ENCODE data around the gene ACTR3.

ACTR3 gene

DNA sequence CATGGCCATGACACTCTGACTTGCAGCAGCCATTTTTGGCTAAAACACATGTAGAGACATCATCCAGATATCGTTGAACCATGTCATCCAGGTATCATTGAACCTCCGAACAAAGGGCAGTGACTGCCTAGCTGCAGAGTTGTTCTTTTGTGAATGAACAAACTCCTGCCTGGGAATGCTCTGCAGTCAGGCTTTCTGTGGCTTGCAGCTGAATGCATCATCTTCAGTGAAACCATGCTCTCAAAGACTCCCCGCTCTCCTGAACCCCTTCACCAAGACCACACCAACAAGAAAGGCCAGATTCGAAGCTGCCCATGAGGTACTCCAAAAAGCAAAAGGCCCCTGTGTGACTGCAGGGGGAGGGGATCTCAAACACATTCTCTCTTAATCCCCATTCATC is 118.8 kb downstream of the ACTR3 start:
- no peak overlapping the region for H3K27ac ChIP-seq (ENCODE audit: low read depth, low read length)
- H3K4me1 ChIP-seq (ENCODE audit: insufficient read depth, low read length): no peaks in the 10 kb centered on the region
- no peaks in the 10 kb centered on the region for H3K9me3 ChIP-seq (ENCODE audit: insufficient read depth, low read depth, low read length)
- no peaks in the 10 kb centered on the region for H3K27me3 ChIP-seq (ENCODE audit: insufficient read depth, low read length)
- H3K4me3 ChIP-seq (ENCODE audit: low read length): no peak overlapping the region
- 86% methylated on average over 4 of the region's 4 CpGs for WGBS
- H3K9ac ChIP-seq (ENCODE audit: low read depth, low read length): no peak overlapping the region
- no peaks in the 10 kb centered on the region for H3K36me3 ChIP-seq (ENCODE audit: insufficient read depth, low read length)

DNA sequence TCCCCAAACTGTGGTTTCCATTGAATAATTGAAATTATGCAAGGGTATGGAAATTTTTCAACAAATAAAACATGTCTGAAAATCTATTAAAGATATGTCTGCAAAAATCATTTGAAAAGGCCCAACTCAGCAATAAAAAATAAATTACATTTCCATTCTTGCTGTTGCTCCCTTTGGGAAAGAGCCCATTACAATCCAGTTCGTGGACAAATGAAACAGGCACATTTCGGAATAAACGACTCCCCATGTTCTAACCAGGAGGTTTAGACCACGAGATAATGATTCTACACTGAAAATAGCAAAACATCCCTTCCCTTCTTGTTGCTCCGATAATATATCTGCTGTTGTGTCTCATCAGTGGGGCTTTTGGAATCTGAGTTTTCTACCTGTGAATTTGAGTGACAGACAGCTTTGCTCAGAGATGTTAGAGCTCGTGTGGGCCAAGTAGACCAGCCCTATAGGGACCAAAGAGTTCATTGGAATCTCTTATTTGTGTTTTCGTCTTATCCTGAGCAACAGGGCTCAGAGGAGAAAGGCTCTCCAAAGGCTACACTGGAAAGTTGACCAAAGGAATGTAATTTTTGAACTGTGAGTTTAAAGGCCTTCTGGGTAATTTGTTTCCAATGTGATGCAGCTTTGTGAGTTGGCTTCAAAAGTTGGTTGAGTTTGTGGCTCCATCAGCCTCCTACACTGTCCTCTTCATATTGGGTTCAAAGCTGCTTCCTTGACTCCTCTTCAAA is 119.5 kb downstream of the ACTR3 start:
- Histone ChIP-seq H3K9ac (ENCODE audit: low read depth, low read length) (no peak overlapping the region), H3K36me3 (ENCODE audit: insufficient read depth, low read length) (no peaks in the 10 kb centered on the region), H3K4me1 (ENCODE audit: insufficient read depth, low read length) (no peaks in the 10 kb centered on the region), H3K4me3 (ENCODE audit: low read length) (no peak overlapping the region), H3K27ac (ENCODE audit: low read depth, low read length) (no peak overlapping the region), H3K9me3 (ENCODE audit: insufficient read depth, low read depth, low read length) (no peaks in the 10 kb centered on the region), H3K27me3 (ENCODE audit: insufficient read depth, low read length) (no peaks in the 10 kb centered on the region)
- WGBS: 90% methylated on average over 7 of the region's 7 CpGs

DNA sequence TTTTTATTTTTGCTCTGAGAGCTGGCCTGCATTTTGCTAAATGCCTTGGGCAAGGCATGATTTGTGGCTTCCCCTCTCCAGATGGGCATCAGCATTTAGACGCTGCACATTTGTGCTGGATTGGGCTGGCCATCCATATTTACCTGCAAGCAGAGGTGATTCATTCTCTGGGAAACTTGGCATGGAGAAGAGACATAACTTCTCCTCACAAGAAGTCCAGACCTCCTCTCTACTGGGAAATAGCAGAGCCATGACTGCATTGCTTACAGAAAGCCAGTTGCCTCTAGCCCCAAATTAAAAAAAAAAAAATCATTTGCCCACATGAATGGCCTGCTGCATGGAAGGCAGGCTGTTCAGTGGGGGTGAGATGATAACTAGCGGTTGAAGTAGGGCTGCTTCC is 120.1 kb downstream of the ACTR3 start:
- Histone ChIP-seq H3K9me3 (ENCODE audit: insufficient read depth, low read depth, low read length) (no peaks in the 10 kb centered on the region), H3K36me3 (ENCODE audit: insufficient read depth, low read length) (no peaks in the 10 kb centered on the region), H3K4me1 (ENCODE audit: insufficient read depth, low read length) (no peaks in the 10 kb centered on the region), H3K27ac (ENCODE audit: low read depth, low read length) (no peak overlapping the region), H3K4me3 (ENCODE audit: low read length) (no peak overlapping the region), H3K27me3 (ENCODE audit: insufficient read depth, low read length) (no peaks in the 10 kb centered on the region), H3K9ac (ENCODE audit: low read depth, low read length) (no peak overlapping the region)
- WGBS: 98% methylated on average over 2 of the region's 2 CpGs

DNA sequence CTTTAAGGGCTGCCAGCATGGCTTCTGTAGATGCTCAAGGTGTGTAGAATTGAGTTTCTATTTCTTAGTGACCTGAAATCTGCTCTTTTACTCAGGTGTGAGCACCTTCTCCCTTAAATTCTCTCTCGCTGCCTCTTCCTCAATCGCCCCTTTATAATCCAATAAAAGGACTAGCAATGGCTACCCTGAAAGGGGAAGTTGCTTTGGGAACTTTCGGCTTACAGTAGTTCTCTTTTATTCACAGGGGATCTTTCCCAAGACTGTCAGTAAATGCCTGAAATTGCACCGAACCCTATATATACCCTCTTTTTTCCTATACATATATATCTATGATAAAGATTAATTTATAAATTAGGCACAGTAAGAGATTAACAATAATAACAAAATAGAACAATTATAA is 121.8 kb downstream of the ACTR3 start:
- Histone ChIP-seq H3K4me3 (ENCODE audit: low read length) (no peak overlapping the region), H3K27ac (ENCODE audit: low read depth, low read length) (no peak overlapping the region), H3K9ac (ENCODE audit: low read depth, low read length) (no peak overlapping the region), H3K27me3 (ENCODE audit: insufficient read depth, low read length) (no peaks in the 10 kb centered on the region), H3K4me1 (ENCODE audit: insufficient read depth, low read length) (no peaks in the 10 kb centered on the region), H3K36me3 (ENCODE audit: insufficient read depth, low read length) (no peaks in the 10 kb centered on the region), H3K9me3 (ENCODE audit: insufficient read depth, low read depth, low read length) (no peaks in the 10 kb centered on the region)
- WGBS: 100% methylated on average over 2 of the region's 4 CpGs
